GM19395 (cell line): ENCODE results near the gene SERTM1.

Experiments
- ATAC-seq: cut with Tn5 transposase; IDR thresholded peaks from one replicate; pipeline ENCODE4 v1.9.1; 2021; ENCODE audit warnings: mild to moderate bottlenecking, moderate library complexity; ENCODE audit not compliant: unreplicated experiment

SERTM1 gene

DNA sequence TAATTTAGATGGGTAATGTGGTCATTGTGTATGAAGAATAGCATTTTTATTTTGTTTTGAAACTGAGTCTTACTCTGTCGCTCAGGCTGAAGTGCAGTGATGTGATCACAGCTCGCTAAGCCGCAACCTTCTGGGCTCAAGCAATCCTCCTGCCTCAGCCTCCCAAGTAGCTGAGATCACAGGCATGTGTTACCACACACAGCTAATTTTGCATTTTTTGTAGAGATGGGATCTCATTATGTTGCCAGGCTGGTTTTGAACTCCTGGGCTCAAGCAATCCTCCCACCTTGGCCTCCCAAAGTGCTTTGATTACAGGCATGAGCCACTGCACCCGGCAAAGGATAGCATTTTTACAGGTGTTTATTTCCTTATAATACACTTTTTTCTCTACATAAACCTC lies 36.6 kb downstream of the SERTM1 start:
- no peak for ATAC-seq

- no peak for ATAC-seq
These were observed 38.5 kb downstream of the SERTM1 start for GRCh38 chr13:36712290-36712689.

GRCh38 chr13:36712770-36713169 lies 39.0 kb downstream of the SERTM1 start:
- ATAC-seq: no peak

DNA sequence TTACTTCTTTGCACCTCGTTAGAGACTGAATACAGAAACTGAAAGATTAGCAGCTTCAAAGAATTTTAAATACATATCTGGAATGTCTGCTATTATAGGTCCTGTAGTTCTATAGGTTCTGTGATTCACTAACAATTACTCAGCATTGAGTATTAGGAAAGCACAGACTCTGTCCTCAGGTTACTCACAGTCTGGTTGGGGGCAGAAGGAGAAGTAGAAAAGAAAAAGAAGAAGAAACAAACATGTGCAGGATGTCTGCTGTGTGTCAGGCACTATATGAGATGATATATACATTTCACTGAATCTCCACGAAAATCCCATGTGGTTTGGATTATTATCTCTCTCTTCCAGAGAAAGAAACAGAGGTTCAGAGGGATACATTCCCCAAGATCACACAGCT lies 40.1 kb downstream of the SERTM1 start:
- no peak for ATAC-seq

GRCh38 chr13:36715841-36716240 lies 42.0 kb downstream of the SERTM1 start:
- no peak for ATAC-seq

GRCh38 chr13:36717017-36717416 lies 43.2 kb downstream of the SERTM1 start:
- ATAC-seq: no peak

- no peak for ATAC-seq
These were observed 44.2 kb downstream of the SERTM1 start for GRCh38 chr13:36717966-36718545.

DNA sequence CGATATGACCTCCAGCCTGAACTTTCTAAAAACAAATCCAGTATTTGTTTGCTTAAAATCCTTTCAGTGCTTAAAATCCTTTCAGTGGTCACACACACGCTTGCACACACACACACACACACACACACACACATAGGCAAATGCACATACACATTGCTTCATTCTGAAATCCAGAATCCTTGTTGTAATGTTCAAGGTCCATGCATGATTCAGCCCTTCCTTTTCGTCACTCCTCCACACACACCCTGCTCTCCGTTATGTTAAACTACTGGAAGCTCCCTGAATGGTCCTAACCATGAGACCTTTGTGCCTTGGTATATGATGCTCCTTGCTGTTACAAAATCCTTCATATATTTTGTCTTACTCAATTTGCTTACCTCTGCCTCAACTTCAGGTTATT lies 44.9 kb downstream of the SERTM1 start:
- ATAC-seq: no peak

DNA sequence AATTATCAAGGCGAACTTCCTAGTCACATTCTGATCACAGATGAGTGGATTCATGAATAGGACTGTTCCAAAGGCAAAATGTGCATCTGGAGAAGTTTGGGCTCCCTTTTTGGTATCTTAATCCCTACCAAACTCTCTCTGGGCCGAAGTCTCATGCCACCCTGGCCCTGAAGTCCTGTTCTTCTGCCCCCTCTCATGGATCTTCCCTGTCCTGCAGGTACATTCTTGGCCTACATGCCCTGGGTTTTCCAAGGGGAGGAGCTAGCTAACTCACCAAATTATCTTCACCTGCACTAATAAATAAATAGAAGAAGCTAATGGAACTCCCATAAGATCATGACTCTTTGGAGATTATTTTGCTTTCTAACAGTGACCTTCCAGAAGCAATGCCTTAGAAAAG lies 50.3 kb downstream of the SERTM1 start:
- no peak for ATAC-seq

- no peak for ATAC-seq
These were observed 52.1 kb downstream of the SERTM1 start for GRCh38 chr13:36725936-36726335.

GRCh38 chr13:36728006-36728405 lies 54.2 kb downstream of the SERTM1 start:
- no peak for ATAC-seq

GRCh38 chr13:36736119-36736726 lies 62.4 kb downstream of the SERTM1 start:
- no peak for ATAC-seq

- ATAC-seq: no peak
These were observed 63.8 kb downstream of the SERTM1 start for GRCh38 chr13:36737524-36738083.

DNA sequence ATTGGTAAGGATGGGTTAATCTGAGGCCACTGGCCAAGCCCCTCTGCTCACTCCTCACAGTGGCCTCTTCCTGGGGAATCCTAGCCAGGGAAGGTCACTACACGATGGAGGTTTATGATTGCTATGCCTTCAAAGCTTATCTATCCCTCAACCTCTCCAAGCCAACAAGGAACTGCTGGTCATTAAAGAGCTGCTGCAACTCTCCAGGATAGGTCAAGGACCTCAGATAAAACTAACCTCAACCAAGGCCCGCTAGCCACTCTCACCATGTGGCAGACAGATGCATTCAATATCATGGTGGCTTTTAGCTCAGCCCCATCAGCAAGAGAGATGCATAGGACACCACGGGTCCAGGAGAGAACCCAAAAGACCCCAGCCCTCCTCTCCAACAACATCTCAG lies 71.6 kb downstream of the SERTM1 start:
- no peak for ATAC-seq

DNA sequence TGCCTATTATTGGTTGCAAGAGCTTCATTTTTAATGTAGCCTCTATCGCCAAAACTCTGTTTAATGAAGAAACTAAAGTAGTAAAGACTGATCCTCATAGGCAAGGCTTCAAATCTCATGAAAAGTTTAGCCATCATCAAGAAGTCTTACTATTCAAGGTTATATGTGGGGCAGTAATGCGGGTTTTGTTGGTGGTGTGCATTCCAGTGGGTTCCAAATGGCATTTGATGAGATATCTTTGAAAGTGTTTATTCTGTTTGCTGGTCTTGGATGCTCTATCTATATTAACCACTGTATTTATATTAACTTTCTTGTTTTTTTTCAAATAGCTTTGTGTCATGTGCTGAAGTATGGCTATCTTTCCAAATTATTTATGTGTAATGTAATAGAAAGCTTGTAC lies 72.2 kb downstream of the SERTM1 start:
- ATAC-seq: no peak
